K562 (cell line): ENCODE results near the gene LPCAT2.

Experiments used
- BCL6 ChIP-seq: fragments of 250-450 bp; sonication (Bioruptor Pico); IDR thresholded peaks from 2 replicates; pipeline ENCODE4 v1.4.0; 2020
- CTCF ChIP-seq, 3 experiments: IDR thresholded peaks in 2 of 3; conservative IDR thresholded peaks in 1 of 3; 2 replicates each; pipeline ENCODE4 v1.5.1; 2011 to 2012; ENCODE audit warnings: low read length in 3 of 3, mild to moderate bottlenecking in 3 of 3, control low read depth in 2 of 3, improper control_type of control experiment in 1 of 3, inconsistent platforms in 1 of 3, low read depth in 1 of 3, mixed read lengths in 1 of 3, moderate library complexity in 1 of 3; ENCODE audit not compliant: insufficient read depth in 2 of 3
- EP400 ChIP-seq: fragments of 450-650 bp; IDR thresholded peaks from 2 replicates; pipeline ENCODE4 v1.6.1; 2017; ENCODE audit warnings: antibody characterized with exemption, mild to moderate bottlenecking, moderate library complexity
- MAX ChIP-seq: sonication (generic); formaldehyde crosslinking; IDR thresholded peaks from 2 replicates; pipeline ENCODE4 v1.9.0; 2022; ENCODE audit warnings: mild to moderate bottlenecking, missing genetic modification reagents
- POLR2AphosphoS5 ChIP-seq: IDR thresholded peaks from 2 replicates; pipeline ENCODE4 v1.6.1; 2011; ENCODE audit warnings: mild to moderate bottlenecking, low read depth, low read length, moderate library complexity; ENCODE audit not compliant: control insufficient read depth, insufficient read depth
- REST ChIP-seq, 2 experiments: fragments of 450-650 bp; formaldehyde crosslinking in 1 of 2; IDR thresholded peaks; 2 replicates each; pipeline versions ENCODE4 v1.4.0 to v1.6.1; 2014 to 2020; ENCODE audit warnings: mild to moderate bottlenecking in 2 of 2, borderline replicate concordance in 1 of 2, low read depth in 1 of 2
- ZNF143 ChIP-seq: sonication (generic); formaldehyde crosslinking; IDR thresholded peaks from 2 replicates; pipeline ENCODE4 v1.9.0; 2022; ENCODE audit warnings: mild to moderate bottlenecking, missing genetic modification reagents
- ZNF24 ChIP-seq: fragments of 450-650 bp; IDR thresholded peaks from 2 replicates; pipeline ENCODE4 v1.6.1; 2016
- ZNF311 ChIP-seq: fragments of 250-450 bp; sonication (Bioruptor Pico); IDR thresholded peaks from 2 replicates; pipeline ENCODE4 v1.4.0; 2020; ENCODE audit warnings: mild to moderate bottlenecking, moderate library complexity

DNA sequence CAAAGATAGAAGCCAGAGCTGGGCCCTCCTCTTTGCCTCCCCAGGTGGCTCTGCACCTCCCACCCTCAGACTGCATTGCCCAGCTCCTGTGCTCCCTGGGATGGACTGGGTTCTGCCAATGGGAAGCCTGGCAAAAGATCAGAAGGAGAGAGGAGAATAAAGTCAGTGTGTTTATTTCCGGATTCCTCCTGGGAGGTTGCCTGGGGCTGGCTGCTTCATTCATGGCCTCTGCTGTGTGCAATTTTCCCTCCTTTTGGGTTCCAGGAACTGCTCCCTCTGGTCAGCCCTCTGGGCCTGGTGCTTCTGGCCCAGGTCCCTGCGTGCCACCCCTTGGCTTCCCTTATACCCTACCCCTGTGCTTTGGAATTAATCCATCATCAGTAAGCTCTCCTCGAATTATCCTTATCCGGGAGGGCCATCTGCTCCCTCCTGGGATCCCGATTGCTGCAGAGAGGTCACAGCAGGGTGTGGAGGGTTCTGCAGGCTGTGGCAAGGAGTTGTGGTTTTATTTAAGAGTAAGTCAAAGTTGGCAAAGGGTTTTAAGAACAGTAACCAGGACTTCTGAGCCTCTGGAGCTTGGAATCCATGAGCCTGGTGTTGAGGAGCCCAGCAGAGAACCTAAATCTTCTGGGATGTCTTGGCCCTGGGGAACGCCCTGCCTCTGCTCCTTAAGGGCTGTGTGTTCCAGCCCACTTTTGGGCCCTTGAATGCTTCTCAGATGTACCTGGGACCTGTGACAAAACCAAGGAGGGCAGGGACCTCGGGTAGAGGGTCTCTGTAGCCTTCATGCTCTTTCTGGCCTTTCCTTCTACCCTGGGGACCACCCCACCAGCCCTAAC, 38.1 kb upstream of the LPCAT2 start:
- TF ChIP-seq ZNF143 (no peak), POLR2AphosphoS5 (no peak), CTCF (IDR thresholded peaks at IDR 0.05 in 2 of 3, conservative IDR thresholded peaks at IDR 0.05 in 1 of 3; ENCODE audit: insufficient read depth in 2 of 3, low read depth in 1 of 3, low read length in 3 of 3) (no peak), MAX (CRISPR knock-in tag) (no peak), BCL6 (CRISPR knock-in tag) (no peak), ZNF24 (no peak), REST (IDR thresholded peaks at IDR 0.05; ENCODE audit: borderline replicate concordance) (no peak), REST (CRISPR knock-in tag; IDR thresholded peaks at IDR 0.05; ENCODE audit: low read depth) (no peak), EP400 (no peak), ZNF311 (CRISPR knock-in tag) (no peak)
